ENCODE measurements around the gene FER1L5. TPM values are rescaled to one million over a fixed set of nuclear protein-coding genes. Genes with fewer than 3 reads are reported as not detected.

The FER1L5 gene
- total and polyA plus RNA-seq, 8 donors: 0.93 to 3.2 (median 1.4) TPM

DNA sequence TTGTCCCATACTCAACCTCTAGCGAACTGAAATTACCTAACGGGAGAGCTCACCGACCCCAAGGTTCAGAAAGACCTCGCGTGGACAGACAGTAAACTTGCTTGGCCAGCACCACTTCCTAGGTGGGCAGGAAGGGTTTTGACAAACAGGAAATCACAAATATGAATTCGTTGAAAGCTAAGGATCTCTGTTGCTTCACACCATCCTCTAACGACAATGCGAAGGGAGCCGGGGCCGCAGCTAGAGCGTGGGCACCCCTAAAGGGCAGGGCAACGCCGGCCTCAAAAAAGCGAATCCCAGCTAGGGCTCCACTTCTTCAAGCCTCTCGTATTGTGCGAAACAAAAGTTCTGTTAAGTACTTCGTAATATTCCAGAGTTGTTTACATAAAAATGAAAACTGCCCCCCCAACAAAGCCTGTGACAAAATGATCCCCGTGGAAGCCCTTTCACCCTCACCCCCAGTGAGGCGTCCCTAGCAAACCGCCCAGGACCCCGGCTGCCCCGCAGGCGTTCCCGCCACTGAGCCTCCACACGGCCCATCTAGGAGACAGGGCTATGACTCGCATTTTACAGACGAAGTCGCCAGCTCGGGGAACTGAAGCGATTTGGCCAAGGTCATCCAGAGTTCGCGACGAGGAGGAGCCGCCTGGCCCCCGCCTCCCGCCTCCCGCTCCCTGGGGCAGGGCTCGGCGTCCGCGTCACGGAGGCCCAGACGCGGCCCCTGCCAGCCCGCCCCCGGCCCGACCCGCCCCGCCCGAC lies 5.0 kb upstream of the FER1L5 start:
- Histone ChIP-seq H3K4me1 (peaks cover 6 to 19% (median 14%) of the 10 kb centered on the region in 3 donors), H3K27ac (peak overlapping the region; percentile 83 to 95 (median 92)), H3K4me3 (peak overlapping the region; percentile 40 to 61 (median 58)), H3K9me3 (no peaks in the 10 kb centered on the region), H3K36me3 (no peaks in the 10 kb centered on the region), H3K27me3 (no peaks in the 10 kb centered on the region)
- DNase-seq: peak; percentile 86 to 93 (median 88)
- no peak for FAIRE-seq
- 1% methylated on average over 34 to 50 of the region's 50 CpGs for WGBS, 2 donors
- TF ChIP-seq, protein P1, sequence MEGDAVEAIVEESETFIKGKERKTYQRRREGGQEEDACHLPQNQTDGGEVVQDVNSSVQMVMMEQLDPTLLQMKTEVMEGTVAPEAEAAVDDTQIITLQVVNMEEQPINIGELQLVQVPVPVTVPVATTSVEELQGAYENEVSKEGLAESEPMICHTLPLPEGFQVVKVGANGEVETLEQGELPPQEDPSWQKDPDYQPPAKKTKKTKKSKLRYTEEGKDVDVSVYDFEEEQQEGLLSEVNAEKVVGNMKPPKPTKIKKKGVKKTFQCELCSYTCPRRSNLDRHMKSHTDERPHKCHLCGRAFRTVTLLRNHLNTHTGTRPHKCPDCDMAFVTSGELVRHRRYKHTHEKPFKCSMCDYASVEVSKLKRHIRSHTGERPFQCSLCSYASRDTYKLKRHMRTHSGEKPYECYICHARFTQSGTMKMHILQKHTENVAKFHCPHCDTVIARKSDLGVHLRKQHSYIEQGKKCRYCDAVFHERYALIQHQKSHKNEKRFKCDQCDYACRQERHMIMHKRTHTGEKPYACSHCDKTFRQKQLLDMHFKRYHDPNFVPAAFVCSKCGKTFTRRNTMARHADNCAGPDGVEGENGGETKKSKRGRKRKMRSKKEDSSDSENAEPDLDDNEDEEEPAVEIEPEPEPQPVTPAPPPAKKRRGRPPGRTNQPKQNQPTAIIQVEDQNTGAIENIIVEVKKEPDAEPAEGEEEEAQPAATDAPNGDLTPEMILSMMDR (IDR thresholded peaks at IDR 0.05): no peak
- intact Hi-C loops (cut with DNase I): no loop called here
- ATAC-seq: peak; percentile 87 to 92 (median 89)

DNA sequence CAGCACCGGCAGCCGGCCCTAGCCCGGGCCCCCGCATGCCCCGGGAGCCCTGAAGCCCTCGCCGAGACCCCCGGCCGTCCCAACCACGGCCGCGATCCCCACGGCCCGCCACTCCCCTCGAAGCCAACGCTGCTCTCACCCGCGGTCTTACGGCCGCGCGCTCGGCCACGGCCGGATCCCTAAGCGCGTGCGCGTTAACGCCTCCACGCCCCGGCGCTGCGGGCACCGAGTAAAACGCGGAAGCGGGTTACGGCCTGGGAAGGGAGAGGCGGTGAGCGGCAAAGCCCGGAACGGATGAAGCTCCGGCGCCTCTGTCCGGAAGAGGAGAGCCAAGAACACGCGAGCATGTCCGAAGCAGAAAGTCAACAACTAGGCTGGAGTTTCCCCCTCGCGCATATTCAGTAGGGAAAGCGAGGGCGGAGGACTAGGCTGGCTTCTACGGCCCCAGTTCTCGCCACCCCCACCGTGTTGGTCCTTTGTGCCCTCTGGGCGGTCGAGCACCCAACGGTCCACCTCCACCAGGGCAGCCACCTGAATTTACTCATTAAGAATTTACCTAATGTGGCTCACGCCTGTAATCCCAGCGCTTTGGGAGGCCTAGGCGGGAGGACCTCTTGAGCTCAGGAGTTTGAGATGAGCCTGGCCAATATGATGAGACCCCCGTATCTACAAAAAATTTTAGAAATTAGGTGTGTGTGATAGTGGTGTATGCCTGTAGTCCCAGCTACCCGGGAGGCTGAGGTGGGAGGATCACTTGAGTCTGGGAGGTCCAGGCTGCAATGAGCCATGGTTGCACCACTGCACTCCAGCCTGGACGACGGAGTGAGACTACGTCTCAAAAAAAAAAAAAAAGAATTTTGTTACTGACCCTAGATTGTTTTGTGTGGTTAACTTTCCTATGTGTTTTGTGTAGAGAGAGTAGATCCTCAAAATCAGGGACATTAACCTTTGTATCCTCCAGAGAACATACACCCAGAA lies 4.1 kb upstream of the FER1L5 start, which contains the start of gene KANSL3:
Gene KANSL3, minus strand, starts transcription at position 169 of the 978 bp plus-strand sequence. CDS start 1,177 bp downstream, outside the sequence.
- no peak for FAIRE-seq
- peak; percentile 84 to 97 (median 94) for DNase-seq
- H3K27ac ChIP-seq: peak within 1 kb of the TSS; percentile 83 to 95 (median 92)
- no peaks in the 10 kb centered on the region for H3K36me3 ChIP-seq
- H3K4me1 ChIP-seq: peaks cover 6 to 18% (median 14%) of the 10 kb centered on the region in 3 donors
- H3K4me3 ChIP-seq: peak within 1 kb of the TSS; percentile 40 to 61 (median 58)
- H3K27me3 ChIP-seq: no peaks in the 10 kb centered on the region
- H3K9me3 ChIP-seq: no peaks in the 10 kb centered on the region
- TF ChIP-seq, protein P1 (IDR thresholded peaks at IDR 0.05): no peak
- intact Hi-C loops (cut with DNase I): no loop called here
- ATAC-seq: peak; percentile 92 to 96 (median 93)
- 6 to 7% methylated on average over 53 to 67 of the region's 67 CpGs for WGBS, 2 donors

DNA sequence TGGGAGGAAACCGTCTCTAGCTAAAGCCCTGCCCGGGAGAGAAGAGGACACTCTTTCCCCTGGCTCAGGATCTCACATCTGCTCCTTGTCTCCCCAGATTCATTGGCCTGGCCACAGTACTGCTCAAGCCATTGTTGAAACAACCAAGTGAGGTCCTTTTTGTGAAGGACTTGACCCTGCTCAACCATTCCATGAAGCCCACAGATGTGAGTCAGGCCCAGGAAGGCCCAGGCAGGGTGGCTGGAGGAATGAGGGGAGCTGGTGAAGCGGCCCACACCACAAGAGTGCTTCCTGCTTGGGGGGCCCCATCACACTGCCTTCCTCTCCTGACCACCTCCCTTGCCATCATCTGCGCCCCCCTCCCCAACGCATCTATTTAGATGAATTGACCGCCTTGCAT lies 5.1 kb downstream of the FER1L5 start:
- no peaks in the 10 kb centered on the region for H3K4me1 ChIP-seq
- no peaks in the 10 kb centered on the region for H3K27me3 ChIP-seq
- intact Hi-C loops (cut with DNase I): no loop called here
- ATAC-seq: no peak
- H3K9me3 ChIP-seq: no peaks in the 10 kb centered on the region
- no peaks in the 10 kb centered on the region for H3K36me3 ChIP-seq
- TF ChIP-seq, protein P1 (IDR thresholded peaks at IDR 0.05): no peak
- H3K4me3 ChIP-seq: no peak overlapping the region
- no peak for DNase-seq
- no peak overlapping the region for H3K27ac ChIP-seq
- 96 to 98% methylated on average over 6 of the region's 6 CpGs for WGBS, 2 donors
- no peak for FAIRE-seq

DNA sequence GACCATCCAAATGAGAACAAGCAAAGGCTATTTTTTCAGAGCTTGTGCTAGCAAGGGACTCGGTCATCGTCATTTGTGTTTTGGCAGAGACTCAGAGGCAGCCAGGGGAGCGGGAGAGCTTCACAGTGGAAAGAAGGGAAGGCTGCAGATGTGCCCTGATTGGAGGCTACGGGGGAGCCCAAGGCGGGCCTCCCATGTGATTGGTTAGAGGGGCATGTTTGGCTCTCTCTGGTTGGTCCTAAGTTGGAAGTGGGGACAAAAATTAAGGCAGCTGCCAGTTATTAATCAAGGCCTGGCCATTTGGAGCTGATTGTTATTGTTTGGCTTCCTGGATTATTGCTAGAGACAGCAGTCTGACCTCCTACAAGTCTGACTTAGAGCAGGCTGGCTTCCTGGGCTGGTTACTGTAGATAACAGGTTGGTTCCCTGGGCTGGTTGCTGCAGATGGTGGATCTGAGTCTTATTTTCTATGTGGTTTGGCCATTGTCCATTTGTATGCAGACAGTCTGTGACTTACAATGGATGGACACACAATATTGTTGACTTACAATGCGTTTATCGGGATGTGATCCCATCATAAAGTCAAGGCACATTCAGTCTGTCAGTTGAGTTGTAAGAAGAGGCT lies 5.9 kb downstream of the FER1L5 start:
- Histone ChIP-seq H3K4me1 (no peaks in the 10 kb centered on the region), H3K27me3 (no peaks in the 10 kb centered on the region), H3K36me3 (no peaks in the 10 kb centered on the region), H3K9me3 (no peaks in the 10 kb centered on the region), H3K4me3 (no peak overlapping the region), H3K27ac (no peak overlapping the region)
- TF ChIP-seq, protein P1 (IDR thresholded peaks at IDR 0.05): no peak
- FAIRE-seq: no peak
- intact Hi-C loops (cut with DNase I): no loop called here
- DNase-seq: no peak
- 96 to 99% methylated on average over 7 of the region's 7 CpGs for WGBS, 2 donors
- ATAC-seq: no peak

All from pancreas (tissue), 10 donors.